IPS-18c (cell line): Measurements from ENCODE around the gene HOXA13.

Experiments used
- H3K4me3 ChIP-seq: 2 replicates; pipeline ENCODE4 v1.7.0; 2013; ENCODE audit warnings: low read depth, mild to moderate bottlenecking, low read length, moderate library complexity; ENCODE audit not compliant: insufficient read depth
- H3K9me3 ChIP-seq: one replicate; pipeline ENCODE4 v1.6.1; 2013; ENCODE audit warnings: mild to moderate bottlenecking, low read length, moderate library complexity; ENCODE audit not compliant: control insufficient read depth, insufficient read depth

HOXA13 gene

DNA sequence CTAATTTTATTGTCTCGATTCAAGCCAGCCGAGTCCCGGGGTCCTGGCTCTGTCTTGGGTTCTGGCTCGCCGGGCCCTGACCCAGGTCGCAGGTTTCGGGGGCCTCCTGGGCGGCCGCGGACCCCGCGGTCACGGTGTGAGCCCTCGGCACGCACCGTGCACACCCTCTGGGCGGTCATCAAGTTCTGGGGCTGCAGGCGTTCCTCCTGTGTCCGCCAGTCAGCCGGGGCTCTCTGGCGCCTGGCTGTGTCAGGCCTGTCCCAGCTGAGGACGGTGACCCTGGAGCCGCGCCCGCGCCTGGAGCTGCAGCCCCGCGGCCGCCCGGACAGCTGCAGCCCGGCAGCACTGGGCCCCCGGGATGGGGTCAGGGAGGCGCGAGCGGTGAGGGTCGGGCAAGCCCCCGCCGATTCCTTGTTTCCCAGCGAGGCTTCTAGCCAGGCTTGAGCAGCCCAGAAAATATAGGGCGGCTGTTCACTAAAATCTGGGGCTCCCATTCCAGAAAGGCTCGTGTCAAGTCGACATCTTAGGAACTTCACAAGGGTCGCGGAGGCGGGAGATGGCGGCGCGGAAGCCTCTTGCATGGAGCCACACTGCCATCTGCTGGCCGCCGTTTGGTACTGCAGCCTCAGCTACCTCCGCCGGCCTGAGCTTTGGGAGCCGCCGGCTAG, 39.2 kb downstream of the HOXA13 start:
- H3K4me3 ChIP-seq, result peak overlapping the region; percentile 61

DNA sequence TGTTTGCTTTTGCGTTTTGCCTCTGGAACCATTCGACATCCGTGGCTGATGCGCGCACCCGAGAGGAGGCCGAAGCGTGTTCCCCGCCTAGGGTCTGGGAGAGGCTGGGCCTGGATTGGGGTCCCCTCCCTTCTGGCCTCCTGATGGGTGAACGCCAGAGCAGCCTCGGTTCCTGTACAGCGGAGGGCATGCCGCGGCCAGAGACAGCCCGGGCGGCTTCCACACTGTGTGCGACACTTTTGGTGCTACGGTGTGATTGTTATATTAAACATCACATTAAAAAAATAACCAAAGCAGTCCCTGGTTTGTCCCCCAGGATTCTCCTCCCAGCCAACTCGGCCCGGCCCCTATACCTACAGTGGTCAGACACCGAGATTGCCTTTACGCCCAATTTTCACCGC, 39.7 kb downstream of the HOXA13 start:
- peak overlapping the region; percentile 61; the same call in 1 of the 2 replicates for H3K4me3 ChIP-seq
- peaks cover 12% of the 10 kb centered on the region for H3K9me3 ChIP-seq

More for the DNA sequence above, 39.2 kb downstream of the HOXA13 start:
- peaks cover 16% of the 10 kb centered on the region for H3K9me3 ChIP-seq

DNA sequence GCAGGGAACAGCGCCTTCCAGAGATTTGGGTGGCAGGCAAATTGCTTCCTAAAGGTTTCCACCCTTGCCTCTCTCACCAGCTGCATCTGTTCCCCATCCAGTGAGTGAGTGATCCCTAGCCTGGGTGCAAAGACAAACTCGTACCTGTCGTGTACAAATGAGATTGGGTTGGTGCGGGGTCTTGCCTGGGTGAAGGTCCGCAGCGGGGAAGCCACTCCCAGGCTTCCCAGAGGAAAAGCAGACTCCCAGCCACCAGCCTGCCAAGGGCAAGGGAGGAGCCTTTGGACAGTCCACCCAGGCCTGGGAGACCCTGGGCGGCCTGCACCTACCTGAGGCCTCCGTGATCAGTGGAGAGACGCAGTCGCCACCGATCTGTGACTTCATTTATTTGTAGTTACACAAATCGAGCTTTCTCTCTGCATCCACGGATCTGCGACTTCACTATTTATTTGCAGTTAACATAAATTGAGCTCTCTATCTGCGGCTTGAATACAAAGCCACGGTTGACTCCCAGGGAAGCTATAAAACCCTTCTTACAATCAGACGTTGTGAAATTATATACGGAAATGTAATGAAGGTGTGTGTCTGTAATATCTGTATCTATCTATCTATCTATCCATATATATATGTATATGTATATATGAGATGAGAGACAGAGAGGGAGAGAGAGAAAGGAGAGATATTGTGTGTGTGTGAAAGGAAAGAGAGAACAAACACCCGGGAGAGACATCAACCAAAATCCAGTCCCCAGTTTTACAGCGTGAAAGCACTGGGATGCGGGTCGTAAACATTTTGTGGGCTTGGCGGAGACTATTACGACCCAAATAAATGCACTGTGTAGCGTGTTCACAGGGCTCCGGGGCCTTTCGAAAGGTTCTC, 40.4 kb downstream of the HOXA13 start:
- no peak overlapping the region for H3K4me3 ChIP-seq
- peaks cover 9% of the 10 kb centered on the region for H3K9me3 ChIP-seq

DNA sequence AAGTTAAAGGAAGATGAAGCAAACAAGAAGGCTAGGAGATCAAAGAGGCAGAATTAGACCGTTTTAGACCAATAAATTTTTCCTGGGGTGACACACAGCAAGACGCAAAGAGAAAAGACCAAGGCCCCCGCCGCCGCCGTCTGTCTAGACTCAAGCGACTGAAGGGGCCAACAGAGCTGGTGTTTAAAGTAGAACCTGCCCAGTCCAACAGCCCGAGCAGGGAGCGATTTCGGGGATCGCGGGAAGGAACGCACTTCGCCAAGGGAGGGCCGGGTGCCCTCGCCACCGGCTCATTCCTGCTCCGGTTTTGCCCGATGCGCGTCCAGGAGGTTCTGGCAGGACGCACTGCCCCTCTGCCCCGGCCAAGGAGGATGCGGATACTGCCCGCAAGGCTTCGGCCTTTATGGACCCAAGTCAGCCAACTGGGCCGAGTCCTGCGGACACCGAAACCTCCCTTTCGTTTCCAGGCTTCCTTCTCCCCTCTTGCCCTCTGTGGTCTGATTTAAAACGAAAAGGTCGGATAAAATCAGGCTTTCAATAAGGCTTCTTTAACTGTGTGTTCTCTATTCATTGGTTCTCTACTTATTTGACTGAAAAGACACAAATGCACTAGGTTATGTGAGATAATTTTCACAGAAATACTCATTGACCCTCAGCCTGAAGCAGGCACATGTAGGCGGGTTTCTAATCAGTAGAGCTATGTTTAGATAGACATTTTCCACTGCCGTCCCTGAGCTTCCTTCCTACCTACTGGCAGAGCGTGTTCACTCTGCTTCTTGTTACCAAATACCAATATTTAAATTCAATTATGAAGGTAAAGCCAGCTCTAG, 41.2 kb downstream of the HOXA13 start:
- Histone ChIP-seq H3K9me3 (peaks cover 9% of the 10 kb centered on the region), H3K4me3 (no peak overlapping the region)

DNA sequence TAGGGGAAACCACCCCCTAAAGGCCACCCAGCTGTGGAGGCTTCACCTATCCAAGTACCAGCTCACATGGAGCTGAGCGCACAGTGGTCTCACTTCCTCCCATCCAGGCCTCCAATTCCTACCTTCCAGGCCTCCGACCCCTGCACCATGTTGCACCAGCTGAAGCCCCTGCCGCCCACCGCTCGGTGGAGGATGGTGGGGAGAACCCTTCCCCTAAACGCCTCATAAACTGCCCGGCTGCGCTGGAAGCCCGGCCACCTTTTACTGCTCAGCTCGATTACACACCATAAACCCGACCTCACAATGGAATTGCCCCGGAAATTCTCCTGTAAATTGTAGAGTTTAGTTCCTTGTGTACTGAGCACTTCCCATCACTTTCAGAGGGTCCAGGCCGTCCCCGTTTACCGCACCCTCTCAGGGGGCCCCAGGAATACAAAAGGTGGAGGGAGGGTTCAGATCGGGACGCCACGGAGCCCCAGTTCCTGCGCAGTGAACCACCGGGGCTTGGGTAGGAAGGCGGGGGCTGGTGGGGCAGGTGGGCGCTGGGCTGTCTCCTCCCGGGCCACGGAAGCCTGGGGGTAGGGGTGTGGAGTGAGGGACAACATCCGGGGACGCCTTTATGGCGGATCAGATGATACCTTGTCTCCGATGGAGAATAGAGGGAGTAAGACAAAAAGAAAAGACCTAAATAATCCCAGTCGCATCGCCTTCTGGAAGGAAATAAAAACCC, 42.0 kb downstream of the HOXA13 start:
- peaks cover 9% of the 10 kb centered on the region for H3K9me3 ChIP-seq
- no peak overlapping the region for H3K4me3 ChIP-seq

DNA sequence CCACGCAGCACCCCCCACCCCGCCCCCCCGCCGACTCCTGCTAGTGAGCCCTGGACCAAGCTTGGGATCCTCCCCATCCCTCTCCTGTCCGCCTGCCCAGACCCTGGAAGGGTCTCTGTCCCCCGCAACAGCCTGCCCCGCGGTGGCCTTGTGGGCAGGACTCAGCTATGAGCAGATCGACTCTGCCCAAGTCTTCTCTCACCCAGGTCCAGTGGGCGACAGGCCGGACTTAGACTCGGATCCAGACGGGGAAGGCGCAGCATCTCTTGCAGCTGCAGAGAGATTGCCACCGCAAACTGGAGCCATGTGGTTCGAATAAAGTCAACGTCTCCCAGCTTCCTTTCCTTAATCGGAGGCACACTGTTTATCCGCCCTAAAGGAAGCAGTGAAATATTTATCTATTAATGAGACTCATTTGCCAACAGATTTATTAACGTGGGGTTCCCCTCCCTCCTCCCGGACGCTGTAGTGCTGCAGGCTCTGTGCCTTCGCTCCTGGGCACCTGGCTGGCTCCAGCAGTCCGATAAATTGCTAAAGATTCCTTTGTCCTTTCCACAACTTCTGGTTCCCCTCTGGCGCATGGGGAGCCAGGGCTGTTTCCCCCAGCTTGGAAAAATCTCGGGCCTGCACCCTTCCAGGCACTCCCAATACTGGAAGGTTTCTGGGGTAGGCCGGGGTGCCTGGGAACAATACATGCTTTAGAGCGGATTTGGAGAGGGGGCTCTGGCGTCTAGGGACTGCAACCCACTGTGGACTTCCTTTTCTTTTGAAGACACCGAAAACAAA, 42.8 kb downstream of the HOXA13 start:
- peaks cover 9% of the 10 kb centered on the region for H3K9me3 ChIP-seq
- no peak overlapping the region for H3K4me3 ChIP-seq

DNA sequence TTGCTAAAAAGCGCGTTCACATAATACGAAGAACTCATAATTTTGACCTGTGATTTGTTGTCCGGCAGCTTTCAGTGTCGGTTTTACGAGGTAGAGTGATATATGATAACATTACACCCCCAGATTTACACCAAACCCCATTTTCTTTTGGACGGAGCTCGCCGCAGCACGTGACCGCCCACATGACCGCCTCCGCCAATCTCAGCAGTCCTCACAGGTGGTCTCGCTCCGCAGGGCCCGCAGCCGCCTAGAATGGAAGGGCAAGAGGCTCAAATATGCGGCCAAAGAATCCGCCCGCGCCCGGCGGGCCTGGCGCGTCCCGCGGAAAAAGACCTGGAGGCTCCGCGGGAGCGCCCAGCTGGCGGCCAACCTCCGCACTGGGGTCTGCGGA, 43.4 kb downstream of the HOXA13 start, which contains the start of gene HOXA7:
Gene HOXA7 (minus strand): TSS at position 168 of the 391 bp plus-strand sequence. CDS start 130 bp downstream, at position 38.
- peaks cover 9% of the 10 kb centered on the region for H3K9me3 ChIP-seq
- peak within 1 kb of the TSS; percentile 25 for H3K4me3 ChIP-seq

DNA sequence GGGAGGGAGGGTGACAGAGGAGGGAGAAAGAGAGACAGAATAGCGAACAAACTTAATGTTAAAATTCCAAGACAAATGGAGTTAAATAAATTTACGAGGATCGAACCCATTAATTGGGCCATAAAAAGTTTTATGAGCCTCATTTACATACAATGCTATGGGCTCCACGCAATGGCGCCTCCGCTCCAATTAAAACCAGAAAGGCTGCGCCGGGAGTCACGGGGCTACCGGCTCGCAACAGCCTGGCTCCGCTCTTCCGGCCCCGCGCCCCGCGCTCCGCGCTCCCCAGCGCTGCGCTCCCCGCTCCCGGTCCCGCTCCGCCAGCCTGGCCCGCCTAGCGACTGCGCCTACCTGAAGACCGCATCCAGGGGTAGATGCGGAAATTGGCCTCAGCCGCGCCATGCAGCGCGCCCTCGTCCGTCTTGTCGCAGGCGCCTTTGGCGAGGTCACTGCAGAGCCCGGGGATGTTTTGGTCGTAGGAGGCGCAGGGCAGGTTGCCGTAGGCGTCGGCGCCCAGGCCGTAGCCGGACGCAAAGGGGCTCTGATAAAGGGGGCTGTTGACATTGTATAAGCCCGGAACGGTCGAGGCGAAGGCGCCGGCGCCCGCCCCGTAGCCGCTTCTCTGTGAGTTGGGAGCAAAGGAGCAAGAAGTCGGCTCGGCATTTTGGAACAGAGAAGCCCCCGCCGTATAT, 43.9 kb downstream of the HOXA13 start:
- peak overlapping the region; percentile 25 for H3K4me3 ChIP-seq
- H3K9me3 ChIP-seq, result peaks cover 9% of the 10 kb centered on the region

DNA sequence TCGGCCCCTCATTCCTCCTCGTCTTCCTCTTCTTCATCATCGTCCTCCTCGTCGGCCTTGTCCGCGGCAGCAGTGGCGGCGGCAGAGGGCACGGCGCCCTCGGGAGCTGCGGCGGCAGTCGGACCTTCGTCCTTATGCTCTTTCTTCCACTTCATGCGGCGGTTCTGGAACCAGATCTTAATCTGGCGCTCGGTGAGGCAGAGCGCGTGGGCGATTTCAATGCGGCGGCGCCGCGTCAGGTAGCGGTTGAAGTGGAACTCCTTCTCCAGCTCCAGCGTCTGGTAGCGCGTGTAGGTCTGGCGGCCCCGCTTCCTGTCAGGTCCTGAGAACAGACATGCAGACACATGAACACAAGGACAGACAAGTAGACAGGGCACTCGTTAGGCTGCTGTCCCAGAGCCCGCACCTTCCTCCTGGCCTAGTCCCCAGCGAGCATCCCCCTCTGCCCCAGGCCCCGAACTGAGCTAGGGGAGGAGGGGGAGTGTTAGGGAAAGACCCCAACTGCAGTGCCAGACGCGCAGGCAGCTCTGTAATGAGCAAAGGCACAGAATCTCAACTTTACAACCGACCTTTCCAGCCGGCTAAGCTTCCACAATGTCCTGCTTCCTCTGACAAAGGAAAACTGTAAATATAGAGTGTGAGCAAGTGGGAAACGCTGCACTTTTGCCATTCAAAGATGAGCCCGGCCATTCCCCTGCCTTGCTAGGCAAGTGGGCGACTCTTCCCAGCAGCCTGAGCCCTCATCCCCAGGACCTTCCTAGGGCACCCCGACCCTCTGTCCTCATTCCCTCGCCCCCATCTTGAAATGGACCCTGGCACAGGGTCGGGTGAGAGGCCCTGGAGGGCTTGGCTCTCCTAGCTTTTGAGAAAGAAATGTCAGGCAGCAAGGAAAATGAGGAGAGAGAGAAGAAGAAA, 44.7 kb downstream of the HOXA13 start:
- Histone ChIP-seq H3K4me3 (no peak overlapping the region), H3K9me3 (peaks cover 7% of the 10 kb centered on the region)

DNA sequence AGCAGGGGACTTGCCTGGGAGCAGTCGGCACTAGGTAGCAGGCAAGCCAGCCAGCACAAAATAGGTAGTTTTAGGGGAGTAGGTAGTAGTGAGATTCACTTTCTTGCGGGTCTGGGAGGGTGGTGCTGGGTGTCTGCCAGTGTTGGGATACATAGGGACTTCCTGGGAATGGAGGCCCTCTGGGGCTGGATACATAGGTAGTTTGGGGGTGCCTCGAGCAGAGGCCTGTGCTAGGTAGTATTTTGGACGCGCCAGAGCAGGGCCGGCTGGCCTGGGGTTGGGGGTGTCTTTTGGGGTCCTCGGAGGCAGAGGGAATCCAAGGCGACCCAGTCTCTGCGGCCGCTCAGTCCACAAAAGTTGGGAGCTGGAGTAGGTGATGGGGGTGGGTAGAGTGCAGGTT, 45.5 kb downstream of the HOXA13 start:
- H3K9me3 ChIP-seq, result peaks cover 4% of the 10 kb centered on the region
- no peak overlapping the region for H3K4me3 ChIP-seq

DNA sequence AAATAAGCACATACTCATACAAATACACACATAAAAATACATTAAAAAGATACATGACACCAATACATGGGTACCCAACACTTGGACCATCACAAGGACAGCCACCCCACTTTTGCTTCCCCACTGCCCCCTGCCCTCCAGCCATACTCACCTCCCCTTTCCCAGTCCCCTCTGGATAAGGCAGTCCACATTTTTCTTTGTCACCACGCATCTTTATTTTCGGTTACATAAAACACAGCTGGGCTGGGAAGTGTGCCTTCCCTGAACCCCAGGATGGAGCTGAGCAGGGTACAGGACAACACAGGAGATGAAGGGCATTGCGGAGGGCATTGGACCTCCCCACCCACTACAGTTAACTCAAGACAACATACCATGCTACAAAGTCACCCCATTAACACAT, 46.4 kb downstream of the HOXA13 start:
- Histone ChIP-seq H3K9me3 (peaks cover 3% of the 10 kb centered on the region), H3K4me3 (no peak overlapping the region)

DNA sequence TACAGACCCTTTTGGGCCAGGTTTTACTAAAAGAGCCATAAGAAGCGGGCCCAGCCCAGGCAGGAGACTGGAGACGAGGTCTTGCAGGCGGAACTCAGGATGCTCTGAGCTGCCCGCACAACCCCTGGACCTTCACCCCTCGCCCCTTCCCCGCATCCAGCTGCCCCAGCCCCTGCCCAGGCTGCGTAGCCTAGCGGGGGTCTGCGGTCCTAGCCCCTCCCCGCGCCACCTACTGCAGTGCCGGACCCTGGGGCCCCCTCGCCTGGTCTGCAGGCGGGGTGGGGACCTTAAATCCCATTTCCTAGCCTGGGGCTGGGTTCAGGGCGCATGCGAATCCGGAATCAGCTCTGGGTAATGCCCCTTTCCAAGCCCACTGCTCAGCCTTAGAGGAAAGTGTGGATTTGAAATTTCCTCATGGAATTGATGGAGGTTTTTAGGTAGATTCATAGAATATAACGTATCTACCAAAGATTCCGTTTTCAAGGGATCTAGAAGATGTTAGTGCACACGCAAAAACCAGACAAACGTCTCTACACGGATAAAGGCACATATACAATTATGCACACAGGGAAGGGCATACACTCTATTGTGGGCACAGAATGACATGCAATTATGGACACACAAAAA, 47.0 kb downstream of the HOXA13 start:
- no peak overlapping the region for H3K4me3 ChIP-seq
- H3K9me3 ChIP-seq, result no peaks in the 10 kb centered on the region

DNA sequence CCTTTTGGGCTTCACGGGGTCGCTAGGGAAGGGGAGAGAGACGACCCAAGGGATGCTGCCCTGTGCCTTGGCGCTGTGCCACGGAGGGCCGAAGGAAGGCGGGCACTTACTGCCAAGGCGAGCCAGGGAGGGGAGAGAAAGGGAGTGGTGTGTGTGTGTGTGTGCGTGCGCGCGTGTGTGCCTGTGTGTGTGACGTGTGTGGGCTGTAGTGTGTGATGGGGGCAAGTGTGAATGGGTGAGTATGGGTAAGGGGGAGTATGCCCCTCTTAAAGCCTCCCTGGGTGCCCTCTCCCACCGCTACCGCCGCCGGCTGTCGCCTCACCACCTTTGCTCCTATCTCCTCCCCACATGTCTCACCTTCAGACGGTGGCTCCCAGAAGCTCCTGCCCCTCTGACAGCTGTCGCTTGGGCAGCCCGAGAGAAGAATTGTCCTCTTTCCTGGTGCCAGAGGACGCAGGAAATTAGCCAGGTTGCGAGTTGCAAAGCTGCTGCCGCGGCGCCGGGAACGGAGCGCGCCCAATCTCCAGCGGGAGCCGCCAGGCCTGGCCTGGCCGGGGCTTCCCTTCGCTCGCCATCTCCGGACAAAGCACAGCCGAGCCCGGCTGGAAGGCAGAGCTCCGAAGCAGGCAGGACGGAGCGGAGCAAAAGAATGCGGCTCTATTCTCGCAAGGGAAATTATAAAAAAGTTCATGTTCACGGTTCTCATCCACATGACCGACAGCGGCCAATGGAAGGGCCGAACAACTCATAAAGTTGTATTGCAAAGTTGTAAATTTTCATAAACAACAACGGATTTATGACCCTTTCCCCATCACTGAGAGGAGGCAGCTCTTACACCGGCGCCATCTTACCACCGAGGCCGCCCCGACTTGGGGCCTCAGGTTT, 47.7 kb downstream of the HOXA13 start, which contains the start of gene HOXA3:
Gene HOXA3 (minus strand): TSS at position 653 of the 885 bp plus-strand sequence. CDS start 41,943 bp downstream, outside the sequence.
- Histone ChIP-seq H3K4me3 (no peak within 1 kb of the TSS), H3K9me3 (peaks cover under 1% of the 10 kb centered on the region)
